Mesendoderm (in vitro differentiated cells): ENCODE data around the gene SCAF4.
"Not testable (repeated sequence)": the region's sequence is repeated elsewhere in the genome, so short reads cannot be mapped to it uniquely, and the experiment has no call there.

Experiments
- DNase-seq: peaks from one replicate; pipeline ENCODE4 v3.0.0; 2013
- H2AK5ac ChIP-seq: 2 replicates; pipeline ENCODE4 v1.6.1; 2013; ENCODE audit warnings: low read length, inconsistent platforms
- H2BK120ac ChIP-seq: 2 replicates; pipeline ENCODE4 v1.6.1; 2013; ENCODE audit warnings: low read depth, mild to moderate bottlenecking, low read length, moderate library complexity, mixed read lengths
- H2BK15ac ChIP-seq: replicated peaks from 2 replicates; pipeline ENCODE4 v1.6.1; 2013; ENCODE audit warnings: low read depth, mild to moderate bottlenecking, moderate library complexity
- H2BK5ac ChIP-seq: 2 replicates; pipeline ENCODE4 v1.6.1; 2013; ENCODE audit warnings: low read length, inconsistent platforms
- H3K18ac ChIP-seq: 2 replicates; pipeline ENCODE4 v1.6.1; 2013; ENCODE audit warnings: mild to moderate bottlenecking, low read length, mixed read lengths
- H3K23ac ChIP-seq: one replicate; pipeline ENCODE4 v1.6.1; 2013; ENCODE audit warnings: low read length
- H3K27ac ChIP-seq: 2 replicates; pipeline ENCODE4 v1.5.1; 2013; ENCODE audit warnings: low read depth, mild to moderate bottlenecking, inconsistent platforms, low read length, moderate library complexity
- H3K27me3 ChIP-seq: 2 replicates; pipeline ENCODE4 v1.6.1; 2013; ENCODE audit warnings: low read length, control low read depth, mild to moderate bottlenecking, inconsistent platforms; ENCODE audit not compliant: insufficient read depth, poor library complexity
- H3K36me3 ChIP-seq: 2 replicates; pipeline ENCODE4 v1.6.1; 2013; ENCODE audit warnings: low read length, inconsistent platforms; ENCODE audit not compliant: control insufficient read depth, insufficient read depth
- H3K4ac ChIP-seq: one replicate; pipeline ENCODE4 v1.6.1; 2013; ENCODE audit warnings: low read depth, mild to moderate bottlenecking, low read length, moderate library complexity
- H3K4me1 ChIP-seq: 2 replicates; pipeline ENCODE4 v1.6.1; 2013; ENCODE audit warnings: low read depth, low read length, inconsistent platforms; ENCODE audit not compliant: control insufficient read depth
- H3K4me2 ChIP-seq: 2 replicates; pipeline ENCODE4 v1.6.1; 2013; ENCODE audit warnings: low read length
- H3K4me3 ChIP-seq: 2 replicates; pipeline ENCODE4 v1.5.1; 2013; ENCODE audit warnings: mild to moderate bottlenecking, low read length
- H3K56ac ChIP-seq: one replicate; pipeline ENCODE4 v1.6.1; 2013; ENCODE audit warnings: low read length
- H3K79me1 ChIP-seq: 2 replicates; pipeline ENCODE4 v1.6.1; 2013; ENCODE audit warnings: low read length, inconsistent platforms
- H3K79me2 ChIP-seq: 2 replicates; pipeline ENCODE4 v1.6.1; 2013; ENCODE audit warnings: mild to moderate bottlenecking, low read length; ENCODE audit not compliant: control insufficient read depth, insufficient read depth
- H3K9ac ChIP-seq: 2 replicates; pipeline ENCODE4 v1.6.1; 2013; ENCODE audit warnings: low read length, inconsistent platforms
- H4K5ac ChIP-seq: one replicate; pipeline ENCODE4 v1.6.1; 2013; ENCODE audit warnings: low read length
- H4K8ac ChIP-seq: one replicate; pipeline ENCODE4 v1.6.1; 2013; ENCODE audit warnings: low read depth, mild to moderate bottlenecking, control low read depth, low read length, moderate library complexity
- WGBS: extraction: QIAGEN DNeasy Blood & Tissue Kit; methylation state at CpG from one replicate; pipeline ENCODE4 v1.1.7; 2013; ENCODE audit warnings: low lambda C conversion rate, missing lambda C conversion rate; ENCODE audit not compliant: insufficient coverage; ENCODE audit errors: extremely low coverage; 5-methylcytosine and 5-hydroxymethylcytosine counted together

The SCAF4 gene

GRCh38 chr21:31750843-31751242, 18.9 kb upstream of the SCAF4 start:
- no peak overlapping the region for H3K9ac ChIP-seq
- DNase-seq: no peak
- no peak overlapping the region for H3K4me2 ChIP-seq
- no peaks in the 10 kb centered on the region for H3K36me3 ChIP-seq
- no peak overlapping the region for H2AK5ac ChIP-seq
- H2BK15ac ChIP-seq: no peak overlapping the region
- H4K5ac ChIP-seq: no peak overlapping the region
- H3K79me1 ChIP-seq: no peaks in the 10 kb centered on the region
- no peak overlapping the region for H3K4me3 ChIP-seq
- no peak overlapping the region for H3K18ac ChIP-seq
- H3K23ac ChIP-seq: no peak overlapping the region
- H3K4ac ChIP-seq: no peak overlapping the region
- no peaks in the 10 kb centered on the region for H3K27me3 ChIP-seq
- no peak overlapping the region for H2BK120ac ChIP-seq
- no peak overlapping the region for H3K56ac ChIP-seq
- no peaks in the 10 kb centered on the region for H3K4me1 ChIP-seq
- no peak overlapping the region for H2BK5ac ChIP-seq
- no peak overlapping the region for H3K27ac ChIP-seq
- H3K79me2 ChIP-seq: no peaks in the 10 kb centered on the region
- H4K8ac ChIP-seq: no peak overlapping the region

- Histone ChIP-seq H3K79me1 (no peaks in the 10 kb centered on the region), H3K4me2 (no peak overlapping the region), H3K23ac (no peak overlapping the region), H3K36me3 (no peaks in the 10 kb centered on the region), H4K5ac (no peak overlapping the region), H3K4me3 (no peak overlapping the region), H3K9ac (no peak overlapping the region), H3K27me3 (no peaks in the 10 kb centered on the region), H3K56ac (no peak overlapping the region), H3K18ac (no peak overlapping the region), H3K4me1 (no peaks in the 10 kb centered on the region), H3K27ac (no peak overlapping the region), H3K79me2 (no peaks in the 10 kb centered on the region), H2BK120ac (no peak overlapping the region), H2BK15ac (no peak overlapping the region), H4K8ac (no peak overlapping the region), H2AK5ac (no peak overlapping the region), H3K4ac (no peak overlapping the region), H2BK5ac (no peak overlapping the region)
- DNase-seq: no peak
- WGBS: no CpG with 5 or more reads among the region's 5 CpGs
Measured at GRCh38 chr21:31744182-31744800, 12.4 kb upstream of the SCAF4 start.

GRCh38 chr21:31743712-31744111, 11.8 kb upstream of the SCAF4 start:
- no CpG with 5 or more reads among the region's 1 CpG for WGBS
- no peak overlapping the region for H3K56ac ChIP-seq
- H3K36me3 ChIP-seq: no peaks in the 10 kb centered on the region
- H3K18ac ChIP-seq: no peak overlapping the region
- no peak overlapping the region for H2AK5ac ChIP-seq
- H3K4me3 ChIP-seq: no peak overlapping the region
- no peak overlapping the region for H3K4me2 ChIP-seq
- H3K79me2 ChIP-seq: no peaks in the 10 kb centered on the region
- H3K4me1 ChIP-seq: no peaks in the 10 kb centered on the region
- no peak overlapping the region for H3K23ac ChIP-seq
- H3K27ac ChIP-seq: no peak overlapping the region
- no peak overlapping the region for H3K4ac ChIP-seq
- no peak overlapping the region for H2BK5ac ChIP-seq
- no peaks in the 10 kb centered on the region for H3K27me3 ChIP-seq
- no peaks in the 10 kb centered on the region for H3K79me1 ChIP-seq
- no peak overlapping the region for H2BK120ac ChIP-seq
- H4K8ac ChIP-seq: no peak overlapping the region
- DNase-seq: no peak
- no peak overlapping the region for H2BK15ac ChIP-seq
- no peak overlapping the region for H4K5ac ChIP-seq
- H3K9ac ChIP-seq: no peak overlapping the region

- H3K23ac ChIP-seq: no peak overlapping the region
- no CpG with 5 or more reads among the region's 5 CpGs for WGBS
- no peak overlapping the region for H2BK5ac ChIP-seq
- no peaks in the 10 kb centered on the region for H3K36me3 ChIP-seq
- H2BK15ac ChIP-seq: no peak overlapping the region
- no peak for DNase-seq
- no peak overlapping the region for H3K27ac ChIP-seq
- H3K9ac ChIP-seq: no peak overlapping the region
- no peak overlapping the region for H4K8ac ChIP-seq
- no peak overlapping the region for H3K56ac ChIP-seq
- no peaks in the 10 kb centered on the region for H3K79me1 ChIP-seq
- H3K4me3 ChIP-seq: no peak overlapping the region
- no peak overlapping the region for H3K4me2 ChIP-seq
- H3K4me1 ChIP-seq: no peaks in the 10 kb centered on the region
- H3K4ac ChIP-seq: no peak overlapping the region
- no peak overlapping the region for H4K5ac ChIP-seq
- H3K79me2 ChIP-seq: no peaks in the 10 kb centered on the region
- no peak overlapping the region for H2AK5ac ChIP-seq
- H3K27me3 ChIP-seq: no peaks in the 10 kb centered on the region
- H2BK120ac ChIP-seq: no peak overlapping the region
- H3K18ac ChIP-seq: no peak overlapping the region
Measured at GRCh38 chr21:31741116-31741515, 9.2 kb upstream of the SCAF4 start.

- not testable (repeated sequence) for H3K4ac ChIP-seq, H3K9ac ChIP-seq, H3K4me2 ChIP-seq, H3K79me1 ChIP-seq, H2BK5ac ChIP-seq, H3K23ac ChIP-seq, H3K79me2 ChIP-seq, H4K5ac ChIP-seq, DNase-seq, H2AK5ac ChIP-seq, H3K4me1 ChIP-seq, H2BK15ac ChIP-seq, H3K27ac ChIP-seq, H4K8ac ChIP-seq, H3K56ac ChIP-seq, H2BK120ac ChIP-seq, H3K36me3 ChIP-seq, H3K4me3 ChIP-seq, H3K18ac ChIP-seq, H3K27me3 ChIP-seq
- no CpG with 5 or more reads among the region's 8 CpGs for WGBS
Measured at GRCh38 chr21:31737586-31738397, 5.9 kb upstream of the SCAF4 start.
